Heart right ventricle (tissue), 16 donors: Measurements from ENCODE around the gene RAP1B. TPM values are rescaled to one million over a fixed set of nuclear protein-coding genes. Genes with fewer than 3 reads are reported as not detected.

Experiments used
- ATAC-seq, 8 donors: fragments of 200-7000 bp; cut with Tn5 transposase; one replicate each; pipeline ENCODE4 v1.9.1; 2020; ENCODE audit warnings: mild to moderate bottlenecking in 8 of 8, moderate library complexity in 8 of 8, moderate number of reproducible peaks in 1 of 8
- DNase-seq, 2 donors: peaks; one replicate each; pipeline ENCODE4 v3.0.0-alpha.2; 2020
- H3K27ac ChIP-seq, 10 donors: fragments of 200-600 bp; sonication (generic) in 2 of 10; one replicate each; pipeline versions ENCODE4 v1.5.0 to v1.8.0; 2020 to 2022; ENCODE audit warnings: mild to moderate bottlenecking in 3 of 10
- H3K27me3 ChIP-seq, 7 donors: fragments of 200-600 bp; one replicate each; pipeline ENCODE4 v1.8.0; 2021 to 2022; ENCODE audit warnings: mild to moderate bottlenecking in 2 of 7
- H3K36me3 ChIP-seq, 9 donors: fragments of 200-600 bp; sonication (generic) in 1 of 9; one replicate each; pipeline versions ENCODE4 v1.5.0 to v1.8.0; 2020 to 2022; ENCODE audit warnings: mild to moderate bottlenecking in 2 of 9
- H3K4me1 ChIP-seq, 9 donors: fragments of 200-600 bp; sonication (generic) in 1 of 9; one replicate each; pipeline versions ENCODE4 v1.5.0 to v1.8.0; 2020 to 2022; ENCODE audit warnings: mild to moderate bottlenecking in 4 of 9
- H3K4me3 ChIP-seq, 10 donors: fragments of 200-600 bp; sonication (generic) in 2 of 10; one replicate each; pipeline versions ENCODE4 v1.5.0 to v1.8.0; 2020 to 2022; ENCODE audit warnings: mild to moderate bottlenecking in 7 of 10, moderate library complexity in 2 of 10
- H3K9me3 ChIP-seq, 11 donors: fragments of 200-600 bp in 10 of 11; sonication (generic) in 2 of 11; one replicate each; pipeline versions ENCODE4 v1.5.0 to v1.8.0; 2013 to 2022; ENCODE audit warnings: mild to moderate bottlenecking in 2 of 11, control low read depth in 1 of 11, moderate library complexity in 1 of 11
- CTCF ChIP-seq, 9 donors: fragments of 200-600 bp; sonication (generic) in 2 of 9; IDR thresholded peaks; one replicate each; pipeline versions ENCODE4 v1.5.0 to v1.8.0; 2021 to 2022; ENCODE audit warnings: antibody characterized with exemption in 9 of 9, mild to moderate bottlenecking in 5 of 9, moderate library complexity in 1 of 9
- WGBS, 2 donors: extraction: QIAGEN DNeasy Blood & Tissue Kit; methylation state at CpG; one replicate each; pipeline ENCODE4 v1.1.7; 2013; ENCODE audit warnings: inconsistent platforms in 1 of 2; 5-methylcytosine and 5-hydroxymethylcytosine counted together
- intact Hi-C, 10 donors: fragments of 100-400 bp; cut with DNase I; formaldehyde crosslinking; loops; one replicate each; pipeline versions ENCODE4 v1.11.1 to v1.14.2; 2022
- polyA plus RNA-seq, 2 donors: library from polyadenylated mRNA; stranded (reverse); fragments of 200-250 nt; gene quantifications; one replicate each; pipeline ENCODE4 v1.2.3, GENCODE V29; 2013
- total RNA-seq, 10 donors: library from RNA; stranded (reverse); fragmentation: NEBNext Ultra II Directional in 3 of 10; extraction: Animal tissue kit (Norgen Biotek cat#: 25700) in 3 of 10; gene quantifications; one replicate each; pipeline versions ENCODE4 v1.2.1 to v1.2.4, GENCODE V29; 2021 to 2023
- donor health status: Arrhythmogenic right ventricular cardiomyopathy.
- donor health status: ischemic (EF 13 %, LVEDD 7.1; RV severe dilation, severe dysfunction).
- donor health status: healthy with polysubstance abuse.
- donor health status: DM: no; HTN: yes; CAD: no.
- donor health status: DM: no; HTN: no; CAD: no.
- donor health status: ischemic (EF 25% LVEDD 6.9; RV normal size, moderate dysfunction).
- donor health status: ischemic (EF 25% LVEDD 5.7; RV mildly dilated, moderate dysfunction).
- donor health status: healthy.
- donor health status: DM: yes; HTN: yes; CAD: no.
- donor health status: Ischemic cardiomyopathy.
- donor health status: ischemic (EF 35%, LVEDD 5.7; RV mildly dilated, moderate dysfunction).
- donor health status: nonischemic (EF 11% LVEDD 7.7; RV severe dilation, severe dysfunction).
- donor health status: DM: yes; HTN: yes; CAD: no.
- donor health status: PGD.
- donor health status: ischemic (EF 29% LVEDD 5.4; RV normal size, mild dysfunction).
- donor health status: nonischemic (EF 23%, LVEDD 6.1; RV moderate dilation, normal function).

Gene RAP1B
- total and polyA plus RNA-seq, 12 donors: 38.1 to 81.2 (median 43.2) TPM

- 34 to 41% methylated on average over 6 of the region's 6 CpGs for WGBS, 2 donors
- no peak for ATAC-seq
Measured at GRCh38 chr12:68612697-68613096, 2.0 kb downstream of the RAP1B start.

DNA sequence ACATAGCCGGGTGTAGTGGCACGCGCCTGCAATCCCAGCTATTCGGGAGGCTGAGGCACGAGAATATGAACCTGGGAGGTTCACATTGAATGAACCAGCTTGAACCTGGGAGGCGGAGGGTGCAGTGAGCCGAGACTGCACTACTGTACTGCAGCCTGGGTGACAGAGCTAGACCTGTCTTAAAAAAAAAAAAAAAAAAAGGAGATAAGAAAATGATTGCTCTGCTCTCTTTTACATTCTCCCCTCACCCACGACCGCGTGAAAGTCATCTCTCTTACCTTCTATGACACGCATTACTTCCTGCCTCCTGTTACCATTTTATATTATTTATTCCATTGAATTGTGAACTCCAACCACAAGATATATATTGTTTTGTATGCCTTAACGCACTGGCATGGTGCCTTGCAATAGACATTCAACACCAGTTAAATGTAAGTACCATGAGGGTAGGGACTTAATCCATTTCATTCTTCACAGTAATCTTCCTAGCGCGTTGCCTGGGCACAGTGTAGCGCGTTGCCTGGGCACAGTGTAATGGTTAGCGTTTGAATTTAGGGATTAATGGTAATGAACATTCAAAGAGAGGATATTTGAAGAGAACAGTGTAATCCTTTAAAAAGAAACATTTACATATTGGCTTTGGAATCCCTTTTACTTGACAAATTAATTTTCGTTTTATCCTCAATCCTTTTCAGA is 2.7 kb downstream of the RAP1B start:
- peaks cover 0 to 17% (median 0%) of the 10 kb centered on the region in 9 donors for H3K36me3 ChIP-seq
- ATAC-seq (no peak), DNase-seq (no peak)
- H3K4me1 ChIP-seq: peaks cover 7 to 71% (median 60%) of the 10 kb centered on the region in 9 donors
- intact Hi-C loops: loop anchor here in 8 of 10 donors (5.0 to 10.0 kb wide), 10 partner anchors 34 to 259 kb away; partner anchors contain the start of genes NUP107 (in 6 of the 8) and MDM2 (in 1 of the 8)
- WGBS, 2 donors: 77 to 84% methylated on average over 18 of the region's 18 CpGs
- no peaks in the 10 kb centered on the region for H3K27me3 ChIP-seq
- peak overlapping the region in 8 of 10 donors; percentile 54 to 86 (median 78) for H3K4me3 ChIP-seq
- TF ChIP-seq CTCF (IDR thresholded peaks at IDR 0.05): no peak
- H3K9me3 ChIP-seq: no peaks in the 10 kb centered on the region
- H3K27ac ChIP-seq: peak overlapping the region in 6 of 10 donors; percentile 89 to 99 (median 97)

More at GRCh38 chr12:68612697-68613096, 2.0 kb downstream of the RAP1B start:
- Histone ChIP-seq H3K27me3 (no peaks in the 10 kb centered on the region), H3K4me3 (peak overlapping the region in 9 of 10 donors; percentile 54 to 86 (median 78)), H3K27ac (peak overlapping the region in 8 of 10 donors; percentile 89 to 99 (median 96)), H3K4me1 (peaks cover 7 to 65% (median 54%) of the 10 kb centered on the region in 9 donors), H3K9me3 (no peaks in the 10 kb centered on the region), H3K36me3 (peaks cover 0 to 13% (median 0%) of the 10 kb centered on the region in 9 donors)
- no peak for TF ChIP-seq CTCF (IDR thresholded peaks at IDR 0.05)
- DNase-seq: no peak
- intact Hi-C loops: loop anchor here in 8 of 10 donors (5.0 to 10.0 kb wide), 10 partner anchors 35 to 258 kb away; partner anchors contain the start of genes NUP107 (in 6 of the 8) and MDM2 (in 1 of the 8)

GRCh38 chr12:68614105-68614679 is 3.5 kb downstream of the RAP1B start:
- H3K36me3 ChIP-seq: peaks cover 0 to 20% (median 0%) of the 10 kb centered on the region in 9 donors
- intact Hi-C loops: loop anchor here in 8 of 10 donors (5.0 to 10.0 kb wide), 10 partner anchors 33 to 259 kb away; partner anchors contain the start of genes NUP107 (in 6 of the 8) and MDM2 (in 1 of the 8)
- no peak for ATAC-seq
- peak overlapping the region in 1 of 10 donors; percentile 9 for H3K27ac ChIP-seq
- no peaks in the 10 kb centered on the region for H3K27me3 ChIP-seq
- no peak for DNase-seq
- 52 to 72% methylated on average over 5 of the region's 5 CpGs for WGBS, 2 donors
- H3K4me1 ChIP-seq: peaks cover 7 to 80% (median 69%) of the 10 kb centered on the region in 9 donors
- H3K4me3 ChIP-seq: peak overlapping the region in 1 of 10 donors; percentile 11
- no peaks in the 10 kb centered on the region for H3K9me3 ChIP-seq
- TF ChIP-seq CTCF (IDR thresholded peaks at IDR 0.05): no peak

DNA sequence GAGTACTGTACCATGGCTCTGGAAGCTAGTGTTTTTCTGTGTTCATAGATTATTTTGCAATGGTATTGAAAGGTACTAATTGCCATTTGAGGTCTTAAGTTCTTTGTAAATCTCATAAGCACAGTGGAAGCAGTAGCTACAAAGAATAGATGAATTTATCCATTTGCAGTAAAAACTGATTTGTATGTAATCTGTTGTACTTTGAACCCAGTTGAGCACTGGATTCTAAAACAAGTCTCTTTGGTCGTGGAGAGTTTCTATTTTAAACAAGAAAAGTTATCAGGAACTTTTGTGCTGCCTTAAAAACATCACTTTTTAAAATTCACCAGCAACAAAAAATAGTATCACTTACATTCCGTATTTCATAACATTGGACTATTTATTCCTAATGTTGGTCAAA is 4.1 kb downstream of the RAP1B start:
- Histone ChIP-seq H3K27ac (peak overlapping the region in 1 of 10 donors; percentile 9), H3K4me3 (peak overlapping the region in 1 of 10 donors; percentile 11), H3K9me3 (no peaks in the 10 kb centered on the region), H3K36me3 (peaks cover 0 to 20% (median 0%) of the 10 kb centered on the region in 9 donors), H3K4me1 (peaks cover 7 to 82% (median 74%) of the 10 kb centered on the region in 9 donors), H3K27me3 (no peaks in the 10 kb centered on the region)
- no peak for TF ChIP-seq CTCF (IDR thresholded peaks at IDR 0.05)
- WGBS, 2 donors: 24 to 28% methylated on average over 2 of the region's 2 CpGs
- intact Hi-C loops: loop anchor here in 8 of 10 donors (5.0 to 10.0 kb wide), 10 partner anchors 33 to 260 kb away; partner anchors contain the start of genes NUP107 (in 6 of the 8) and MDM2 (in 1 of the 8)
- no peak for ATAC-seq
- no peak for DNase-seq
